ENCODE results near the gene STXBP1. TPM values are rescaled to one million over a fixed set of nuclear protein-coding genes. Genes with fewer than 3 reads are reported as not detected.
A peak's percentile ranks its signal among the peaks of the same experiment; 100 is the strongest.

STXBP1 gene
- total and polyA plus RNA-seq, 2 of the 13 experiments (the other 11 are each of a cell fraction or from before 2014, with no cell fraction given): 2.9 TPM

- peak overlapping the region; percentile 71 for H3K27ac ChIP-seq (ENCODE audit: extremely low read length, insufficient read depth, low read length)
- in situ Hi-C loops (cut with HindIII; ENCODE audit: extremely low pct_ligation_motif_present, low pct_unique_long_range_greater_than_20kb): loop anchor here (10.0 kb wide), 1 partner anchor 229 kb away; no protein-coding TSS in a partner anchor
- H4K20me1 ChIP-seq (ENCODE audit: insufficient read depth, low read length): no peaks in the 10 kb centered on the region
- BruUV-seq (replicated peaks): no TSS peak
- no peaks in the 10 kb centered on the region for H3K79me2 ChIP-seq (ENCODE audit: insufficient read depth, low read length)
- H3K4me1 ChIP-seq (ENCODE audit: insufficient read depth, low read length): peaks cover 31% of the 10 kb centered on the region
- DNase-seq (ENCODE audit: low spot score) (no peak), ATAC-seq (no peak), FAIRE-seq (peak; percentile 49)
- H3K9me3 ChIP-seq (ENCODE audit: low read length): no peaks in the 10 kb centered on the region
- H3K9ac ChIP-seq (ENCODE audit: insufficient read depth, low read depth, low read length): peak overlapping the region; percentile 76
- H3K4me2 ChIP-seq (ENCODE audit: low read depth, low read length): peak overlapping the region; percentile 73
- peaks cover 4 to 14% of the 10 kb centered on the region in 2 experiments; a peak in 3 of 5 replicates for H3K27me3 ChIP-seq (ENCODE audit: control insufficient read depth in 1 of 2, insufficient read depth in 2 of 2, low read length in 2 of 2)
- no peaks in the 10 kb centered on the region for H3K36me3 ChIP-seq (replicated peaks in 1 of 2; ENCODE audit: control insufficient read depth in 1 of 2, insufficient read depth in 2 of 2, low read length in 2 of 2)
- no peak overlapping the region for H2AFZ ChIP-seq (ENCODE audit: low read length)
- ChIA-PET CTCF (ENCODE audit: low intra/inter-chr PET ratio, low total read pairs) (interaction anchor here (1.9 to 3.9 kb wide), 2 partner anchors 51 to 144 kb away, joined by 10 to 33 read pairs; partner anchors contain the start of gene CDK9), POLR2A (interaction anchor here (0.8 to 1.5 kb wide), 12 partner anchors 18 to 283 kb away, joined by 3 to 11 read pairs (median 5); partner anchors contain the start of genes CDK9, LRSAM1, PTRH1 and RPL12)
- H3K4me3 ChIP-seq (replicated peaks in 1 of 3; ENCODE audit: insufficient read depth in 1 of 3, low read depth in 2 of 3, low read length in 3 of 3): peak overlapping the region; percentile 57 to 77 (median 74); a peak in 5 of 6 replicates
- 93% methylated on average over 5 of the region's 22 CpGs for WGBS (ENCODE audit: low lambda C conversion rate)
- intact Hi-C loops (cut with micrococcal nuclease; ENCODE audit: unreplicated experiment): loop anchor here (1.0 to 2.0 kb wide), 2 partner anchors 69 to 144 kb away; partner anchors contain the start of gene FPGS
- no peak for TF ChIP-seq ZNF562 (CRISPR knock-in tag; IDR thresholded peaks at IDR 0.05; ENCODE audit: borderline replicate concordance)
- TF ChIP-seq ZNF10 (CRISPR knock-in tag; IDR thresholded peaks at IDR 0.05; ENCODE audit: borderline replicate concordance, low read depth): no peak
- TF ChIP-seq ZHX2 (IDR thresholded peaks at IDR 0.05; ENCODE audit: low read depth): no peak
- no peak for TF ChIP-seq ZHX2 (CRISPR knock-in tag; IDR thresholded peaks at IDR 0.05; ENCODE audit: borderline replicate concordance)
- TF ChIP-seq RFXAP (CRISPR knock-in tag; IDR thresholded peaks at IDR 0.05; ENCODE audit: borderline replicate concordance): no peak
- TF ChIP-seq, protein P1, sequence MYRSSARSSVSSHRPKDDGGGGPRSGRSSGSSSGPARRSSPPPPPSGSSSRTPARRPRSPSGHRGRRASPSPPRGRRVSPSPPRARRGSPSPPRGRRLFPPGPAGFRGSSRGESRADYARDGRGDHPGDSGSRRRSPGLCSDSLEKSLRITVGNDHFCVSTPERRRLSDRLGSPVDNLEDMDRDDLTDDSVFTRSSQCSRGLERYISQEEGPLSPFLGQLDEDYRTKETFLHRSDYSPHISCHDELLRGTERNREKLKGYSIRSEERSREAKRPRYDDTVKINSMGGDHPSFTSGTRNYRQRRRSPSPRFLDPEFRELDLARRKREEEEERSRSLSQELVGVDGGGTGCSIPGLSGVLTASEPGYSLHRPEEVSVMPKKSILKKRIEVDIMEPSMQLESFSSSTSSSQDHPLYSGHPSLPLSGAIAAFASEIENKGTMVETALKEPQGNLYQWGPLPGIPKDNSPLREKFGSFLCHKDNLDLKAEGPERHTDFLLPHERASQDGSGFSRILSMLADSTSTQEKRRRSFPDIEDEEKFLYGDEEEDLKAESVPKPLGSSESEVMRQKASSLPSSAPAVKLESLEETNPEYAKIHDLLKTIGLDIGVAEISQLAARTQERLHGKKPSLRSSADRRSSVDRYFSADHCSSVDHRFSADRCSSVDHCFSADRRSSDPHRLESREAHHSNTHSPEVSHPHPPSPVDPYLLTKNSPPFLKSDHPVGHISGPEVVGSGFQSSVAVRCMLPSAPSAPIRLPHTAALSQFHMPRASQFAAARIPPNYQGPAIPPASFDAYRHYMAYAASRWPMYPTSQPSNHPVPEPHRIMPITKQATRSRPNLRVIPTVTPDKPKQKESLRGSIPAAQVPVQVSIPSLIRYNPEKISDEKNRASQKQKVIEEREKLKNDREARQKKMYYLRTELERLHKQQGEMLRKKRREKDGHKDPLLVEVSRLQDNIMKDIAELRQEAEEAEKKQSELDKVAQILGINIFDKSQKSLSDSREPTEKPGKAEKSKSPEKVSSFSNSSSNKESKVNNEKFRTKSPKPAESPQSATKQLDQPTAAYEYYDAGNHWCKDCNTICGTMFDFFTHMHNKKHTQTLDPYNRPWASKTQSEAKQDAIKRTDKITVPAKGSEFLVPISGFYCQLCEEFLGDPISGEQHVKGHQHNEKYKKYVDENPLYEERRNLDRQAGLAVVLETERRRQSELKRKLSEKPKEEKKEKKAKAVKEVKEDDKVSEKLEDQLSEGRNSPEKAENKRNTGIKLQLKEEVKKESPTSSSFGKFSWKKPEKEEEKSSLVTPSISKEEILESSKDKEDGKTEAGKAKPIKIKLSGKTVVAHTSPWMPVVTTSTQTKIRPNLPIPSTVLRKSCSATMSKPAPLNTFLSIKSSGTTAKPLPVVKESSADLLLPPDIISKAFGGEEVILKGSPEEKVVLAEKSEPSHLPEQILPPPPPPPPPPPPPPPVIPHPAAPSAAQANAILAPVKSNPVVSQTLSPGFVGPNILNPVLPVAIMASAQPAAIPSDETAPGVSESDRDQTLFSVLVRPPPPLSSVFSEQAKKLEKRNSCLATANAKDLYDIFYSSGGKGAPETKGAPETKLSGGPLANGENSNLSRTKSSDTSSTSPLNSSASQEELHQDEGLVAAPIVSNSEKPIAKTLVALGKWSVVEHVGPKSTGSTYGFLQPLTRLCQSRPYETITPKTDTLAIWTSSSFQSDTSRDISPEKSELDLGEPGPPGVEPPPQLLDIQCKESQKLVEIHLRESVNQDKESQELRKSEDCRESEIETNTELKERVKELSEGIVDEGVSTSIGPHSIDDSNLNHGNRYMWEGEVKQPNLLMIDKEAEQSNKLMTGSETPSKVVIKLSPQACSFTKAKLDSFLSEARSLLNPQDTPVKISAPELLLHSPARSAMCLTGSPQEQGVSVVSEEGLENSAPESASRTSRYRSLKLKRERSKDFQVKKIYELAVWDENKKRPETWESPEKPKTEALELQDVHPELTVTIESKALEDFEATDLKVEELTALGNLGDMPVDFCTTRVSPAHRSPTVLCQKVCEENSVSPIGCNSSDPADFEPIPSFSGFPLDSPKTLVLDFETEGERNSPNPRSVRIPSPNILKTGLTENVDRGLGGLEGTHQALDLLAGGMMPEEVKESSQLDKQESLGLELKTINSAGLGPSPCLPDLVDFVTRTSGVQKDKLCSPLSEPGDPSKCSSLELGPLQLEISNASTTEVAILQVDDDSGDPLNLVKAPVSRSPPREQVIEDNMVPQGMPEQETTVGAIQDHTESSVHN (CRISPR knock-in tag; IDR thresholded peaks at IDR 0.05): no peak
- no peak for TF ChIP-seq MEF2D (CRISPR knock-in tag; IDR thresholded peaks at IDR 0.05)
- TF ChIP-seq SMARCE1 (IDR thresholded peaks at IDR 0.05; ENCODE audit: borderline replicate concordance): no peak
- TF ChIP-seq ZNF747 (CRISPR knock-in tag; IDR thresholded peaks at IDR 0.05; ENCODE audit: borderline replicate concordance): peak; percentile 12; the same call in 1 of the 2 replicates
These were observed 122.2 kb downstream of the STXBP1 start for GRCh38 chr9:127734247-127734746.

Data from HepG2 (cell line).